Measurements from ENCODE around the gene CDKAL1.
"Not testable (repeated sequence)": the region's sequence is repeated elsewhere in the genome, so short reads cannot be mapped to it uniquely, and the experiment has no call there.

The CDKAL1 gene

GRCh38 chr6:20644667-20645370 is 110.6 kb downstream of the CDKAL1 start:
- DNase-seq, result no peak

DNA sequence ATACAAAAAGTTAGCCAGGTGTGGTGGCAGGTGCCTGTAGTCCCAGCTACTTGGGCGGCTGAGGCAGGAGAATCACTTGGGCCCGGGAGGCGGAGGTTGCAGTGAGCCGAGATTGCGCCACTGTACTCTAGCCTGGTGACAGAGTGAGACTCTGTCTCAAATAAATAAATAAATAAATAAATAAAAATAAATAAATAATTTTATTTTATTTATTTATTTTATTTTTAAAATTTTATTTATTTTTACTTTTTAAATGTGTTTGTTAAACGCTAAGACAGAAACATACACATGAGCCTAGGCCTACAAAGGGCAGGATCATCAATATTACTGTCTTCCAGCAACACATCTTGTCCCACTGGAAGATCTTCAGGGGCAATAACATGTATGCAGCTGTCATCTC is 111.3 kb downstream of the CDKAL1 start:
- not testable (repeated sequence) for DNase-seq

GRCh38 chr6:20647585-20647984 is 113.3 kb downstream of the CDKAL1 start:
- no peak for DNase-seq

GRCh38 chr6:20649696-20650470 is 115.6 kb downstream of the CDKAL1 start:
- not testable (repeated sequence) for DNase-seq

DNA sequence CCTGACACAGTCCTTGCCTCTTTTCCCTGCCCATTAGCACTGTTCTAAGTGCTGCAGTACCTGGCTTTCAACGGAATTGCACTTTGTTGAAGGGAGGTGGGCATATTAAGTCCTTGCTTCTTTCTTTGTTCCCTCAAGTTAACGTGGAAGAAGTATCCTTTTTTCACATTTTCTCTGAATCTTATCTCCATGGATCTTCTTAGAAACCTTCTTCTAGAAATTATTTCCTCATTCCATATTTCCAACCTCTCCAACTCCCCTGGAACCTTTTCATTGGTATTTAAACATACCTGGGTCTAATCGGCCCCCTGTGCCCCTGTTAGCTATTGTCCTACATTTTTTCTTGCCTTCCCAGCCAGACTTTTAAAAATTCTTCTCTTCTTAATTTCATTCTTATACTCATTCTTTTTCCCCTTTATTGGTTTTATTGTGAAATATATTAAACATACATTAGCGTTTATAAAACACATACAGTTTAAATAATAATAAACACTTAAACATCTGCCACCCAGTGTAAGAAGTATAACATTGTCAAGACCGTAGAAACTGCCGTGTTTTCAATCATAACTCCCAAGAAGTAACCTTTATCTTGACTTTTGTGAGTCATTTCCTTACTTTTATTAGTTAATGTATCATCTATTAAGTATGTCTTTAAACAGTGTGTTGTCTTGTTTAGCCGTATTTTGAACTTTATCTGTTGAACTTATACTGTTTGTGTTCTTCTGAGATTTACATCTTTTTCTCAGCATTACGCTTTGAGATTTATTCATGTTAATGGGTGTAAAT is 118.2 kb downstream of the CDKAL1 start:
- DNase-seq, result no peak

DNA sequence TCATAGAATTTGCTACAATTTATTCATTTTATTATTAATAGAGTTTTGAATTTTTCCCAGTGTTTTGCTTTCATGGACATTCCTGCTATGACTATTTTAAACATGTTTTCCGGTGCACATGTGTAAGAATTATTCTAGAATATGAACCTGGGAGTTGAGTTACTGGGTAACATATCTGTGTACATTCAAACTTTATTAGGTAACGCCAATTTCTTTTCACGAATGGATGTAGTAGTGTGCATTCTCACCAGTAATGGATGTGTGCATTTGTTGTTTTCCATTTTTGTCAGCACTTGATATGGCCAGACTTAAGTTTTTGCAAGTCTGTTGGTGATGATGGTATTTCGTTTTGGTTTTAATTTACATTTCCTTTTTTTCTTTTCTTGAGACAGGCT is 118.8 kb downstream of the CDKAL1 start:
- no peak for DNase-seq

GRCh38 chr6:20655317-20655716 is 121.1 kb downstream of the CDKAL1 start:
- no peak for DNase-seq

DNA sequence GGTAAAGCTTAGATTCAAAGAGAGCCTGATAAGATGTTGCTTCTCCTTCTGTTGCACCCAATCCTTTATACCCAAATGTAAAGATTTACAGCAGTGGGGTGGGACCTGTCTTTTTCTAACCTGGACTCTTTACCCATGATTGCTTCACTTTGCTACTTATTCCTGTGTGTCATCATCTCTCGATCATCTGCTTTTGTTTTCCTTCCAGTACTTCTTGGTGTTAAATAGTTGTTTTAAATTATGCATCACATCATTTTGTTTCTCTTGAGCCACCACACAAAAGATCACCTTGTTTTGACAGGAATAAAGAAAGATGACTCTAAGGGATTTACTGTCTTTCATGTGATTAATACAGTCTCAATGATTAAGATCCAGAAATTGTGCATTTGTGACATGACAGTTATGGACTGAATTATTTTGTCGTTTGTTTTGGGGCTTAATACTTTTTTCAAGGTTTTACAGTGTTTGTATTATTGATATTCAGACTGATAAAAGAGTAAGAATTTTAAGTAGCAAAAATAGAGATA is 123.1 kb downstream of the CDKAL1 start:
- no peak for DNase-seq

DNA sequence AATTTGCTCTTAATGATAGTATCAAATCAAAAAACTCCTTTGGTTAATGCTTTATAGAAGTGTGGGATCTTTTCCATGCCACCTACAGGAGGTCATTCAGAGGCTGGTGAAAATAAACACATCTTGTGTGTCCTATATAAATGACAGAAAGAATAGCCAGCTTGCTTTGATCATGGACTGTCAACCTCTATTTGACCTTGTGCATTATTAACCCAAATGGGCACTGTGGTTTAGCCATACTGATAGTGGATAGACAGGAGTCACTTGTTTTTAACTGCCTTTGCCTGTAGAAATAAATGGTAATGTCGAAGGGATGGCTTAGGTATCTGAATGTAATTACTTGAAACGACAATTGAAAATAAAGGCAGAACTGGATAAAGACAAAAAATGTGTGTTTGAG is 123.8 kb downstream of the CDKAL1 start:
- DNase-seq, result no peak

GRCh38 chr6:20658516-20658915 is 124.3 kb downstream of the CDKAL1 start:
- no peak for DNase-seq

GRCh38 chr6:20660534-20660933 is 126.3 kb downstream of the CDKAL1 start:
- DNase-seq, result no peak

DNA sequence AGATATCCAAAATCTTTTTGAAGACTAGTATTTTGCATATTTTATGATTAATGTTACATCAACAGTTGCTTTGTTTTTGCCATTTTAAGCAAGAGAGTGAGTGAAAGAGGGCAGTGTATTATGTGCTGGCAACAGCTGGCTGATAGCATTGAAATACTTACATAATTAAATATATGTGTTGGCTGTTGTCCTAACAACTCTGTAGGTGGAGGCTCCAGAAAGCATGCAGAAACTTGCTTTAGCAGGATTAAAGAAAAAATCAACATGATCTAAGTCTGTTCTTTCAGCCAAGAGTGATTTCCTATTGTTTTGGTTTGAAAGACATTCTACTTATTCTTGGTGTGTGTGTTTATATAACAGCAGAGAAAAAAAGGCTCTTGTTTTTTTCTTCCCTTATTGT is 127.5 kb downstream of the CDKAL1 start:
- peak; percentile 64 for DNase-seq

DNA sequence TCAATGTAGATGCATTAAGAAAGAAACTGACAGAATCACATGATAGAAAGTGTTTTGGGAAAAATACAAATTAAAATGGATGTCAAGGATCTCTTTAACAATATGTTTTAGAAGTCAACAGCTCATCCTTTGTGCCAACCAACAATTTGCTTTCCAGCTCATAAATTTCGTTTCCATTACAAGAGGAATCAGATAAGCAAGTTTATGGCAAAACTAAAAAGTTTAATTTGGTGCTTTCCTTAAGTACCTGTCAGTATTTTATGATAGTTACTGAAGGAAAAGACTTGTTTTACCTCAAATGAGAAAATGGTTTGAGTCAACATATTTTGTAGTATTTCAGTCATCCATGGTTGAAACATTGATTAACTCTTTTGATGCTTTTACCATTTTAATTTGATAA is 130.0 kb downstream of the CDKAL1 start:
- no peak for DNase-seq

DNA sequence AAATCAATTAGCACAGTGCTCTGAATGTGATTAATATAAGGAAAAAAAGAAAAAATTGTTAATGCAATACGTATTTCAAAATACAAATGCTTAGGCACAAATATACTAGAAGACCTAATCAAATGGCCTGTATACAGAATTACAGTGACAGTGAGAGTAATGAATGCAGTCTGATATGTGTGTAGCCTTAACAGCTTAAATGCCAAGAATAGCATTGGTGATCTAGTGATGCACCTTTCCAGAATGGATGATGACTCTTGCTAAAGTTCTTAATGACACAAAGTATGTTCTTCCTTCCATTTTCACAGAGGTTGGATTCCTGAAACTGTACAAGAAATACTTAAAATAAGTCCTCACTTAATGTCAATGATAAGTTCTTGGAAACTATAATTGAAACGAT is 131.0 kb downstream of the CDKAL1 start:
- DNase-seq, result no peak

DNA sequence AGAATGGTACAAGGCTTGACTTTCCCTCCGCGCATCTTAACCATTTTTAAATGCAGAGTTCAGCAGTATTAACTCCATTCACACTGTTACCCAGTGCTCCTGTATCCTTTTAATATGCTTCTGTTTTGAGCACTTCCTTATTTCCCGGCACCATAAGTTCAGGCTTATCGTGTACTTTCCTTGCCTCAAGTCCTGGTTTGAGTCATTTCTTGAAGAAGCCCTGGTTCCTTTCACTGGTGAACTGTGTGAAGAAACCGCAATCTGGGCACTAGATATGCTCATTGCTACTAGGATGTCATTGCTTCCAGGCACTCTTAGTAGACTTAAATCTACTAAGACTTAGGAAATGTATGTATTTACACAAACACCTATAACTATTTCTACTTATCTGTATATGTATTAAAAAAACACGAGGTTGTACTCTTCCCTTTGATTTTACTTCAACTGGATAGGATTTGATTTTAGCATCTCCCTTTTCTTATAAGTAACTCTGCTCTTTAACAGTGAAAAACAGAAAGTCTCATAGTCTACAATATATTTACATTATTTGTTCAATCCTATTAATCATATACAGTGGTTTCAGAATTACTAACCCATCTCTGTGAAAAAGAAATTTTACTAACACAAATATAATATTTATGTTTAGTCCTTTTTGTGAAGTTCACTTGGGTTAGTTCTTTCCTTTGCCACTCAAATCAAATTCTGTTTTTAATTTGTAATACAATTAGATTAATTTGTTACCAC is 135.5 kb downstream of the CDKAL1 start:
- no peak for DNase-seq

GRCh38 chr6:20670750-20671149 is 136.5 kb downstream of the CDKAL1 start:
- DNase-seq, result no peak

DNA sequence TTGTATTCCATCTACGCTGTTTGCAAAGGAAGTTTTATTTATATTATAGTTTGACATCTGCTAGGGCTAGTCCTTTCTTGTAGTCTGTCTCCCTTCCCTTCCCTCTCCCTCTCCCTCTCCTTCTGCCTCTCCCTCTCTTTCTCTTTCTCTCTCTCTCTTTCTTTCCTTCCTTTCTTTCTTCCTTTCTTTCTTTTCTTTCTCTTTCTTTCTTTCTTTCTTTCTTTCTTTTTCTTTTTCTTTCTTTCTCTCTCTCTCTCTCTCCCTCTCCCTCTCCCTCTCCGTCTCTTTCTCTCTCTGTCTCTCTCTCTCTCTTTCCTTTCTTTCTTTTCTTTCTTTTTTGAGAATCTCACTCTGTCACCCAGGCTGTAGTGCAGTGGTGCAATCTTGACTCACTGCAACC is 137.8 kb downstream of the CDKAL1 start:
- DNase-seq, result no peak

DNA sequence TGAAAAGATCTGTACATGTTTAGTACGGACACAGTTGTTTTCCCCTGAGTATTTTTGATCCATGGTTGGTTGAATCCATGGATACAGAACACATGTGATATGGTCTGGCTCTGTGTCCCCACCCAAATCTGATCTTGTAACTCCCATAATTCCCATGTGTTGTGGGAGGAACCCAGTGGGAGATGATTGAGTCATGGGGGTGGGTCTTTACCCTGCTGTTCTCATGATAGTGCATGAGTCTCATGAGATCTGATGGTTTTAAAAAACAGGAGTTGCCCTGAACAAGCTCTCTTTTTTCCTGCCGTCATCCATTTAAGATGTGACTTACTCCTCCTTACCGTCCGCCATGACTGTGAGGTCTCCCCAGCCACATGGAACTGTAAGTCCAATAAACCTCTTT is 139.2 kb downstream of the CDKAL1 start:
- no peak for DNase-seq

DNA sequence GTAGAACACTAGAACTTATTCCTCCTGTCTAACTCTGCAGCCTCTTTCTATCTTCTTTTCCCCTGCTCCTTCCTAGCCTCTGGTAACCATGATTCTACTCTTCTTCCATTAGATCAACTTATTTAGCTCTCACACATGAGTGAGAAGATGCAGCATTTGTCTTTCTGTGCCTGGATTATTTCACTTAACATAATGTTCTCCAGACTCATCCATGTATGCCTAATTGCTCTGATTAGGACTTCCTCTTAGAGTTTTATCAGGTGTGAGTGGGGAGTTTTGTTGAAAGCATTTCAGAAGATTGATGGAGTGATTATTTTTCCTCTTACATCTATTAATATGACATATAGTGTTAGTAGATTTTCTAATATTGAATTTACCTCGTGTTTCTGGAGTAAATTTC is 140.4 kb downstream of the CDKAL1 start:
- no peak for DNase-seq

DNA sequence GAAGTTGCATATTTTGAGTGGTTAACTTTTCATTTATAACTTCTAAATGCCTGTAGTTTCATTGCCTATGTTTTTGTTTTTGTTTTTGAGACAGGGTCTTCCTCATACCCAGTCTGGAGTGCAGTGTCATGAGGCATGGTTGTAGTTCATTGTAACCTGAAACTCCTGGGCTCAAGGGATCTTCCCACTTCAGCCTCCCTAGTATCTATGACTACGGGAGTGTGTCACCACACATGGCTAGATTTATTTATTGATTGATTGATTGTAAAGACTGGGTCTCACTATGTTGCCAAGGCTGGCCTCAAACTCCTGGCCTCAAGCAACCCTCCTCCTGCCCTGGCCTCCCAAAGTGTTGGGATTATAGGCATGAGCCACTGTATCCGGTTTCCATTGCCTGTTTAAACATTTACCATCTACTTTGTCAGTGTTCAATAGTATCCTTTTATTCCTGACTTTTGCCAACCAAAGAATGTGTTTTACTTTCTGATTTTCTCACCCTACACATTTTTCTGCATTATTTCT is 144.6 kb downstream of the CDKAL1 start:
- DNase-seq, result no peak

DNA sequence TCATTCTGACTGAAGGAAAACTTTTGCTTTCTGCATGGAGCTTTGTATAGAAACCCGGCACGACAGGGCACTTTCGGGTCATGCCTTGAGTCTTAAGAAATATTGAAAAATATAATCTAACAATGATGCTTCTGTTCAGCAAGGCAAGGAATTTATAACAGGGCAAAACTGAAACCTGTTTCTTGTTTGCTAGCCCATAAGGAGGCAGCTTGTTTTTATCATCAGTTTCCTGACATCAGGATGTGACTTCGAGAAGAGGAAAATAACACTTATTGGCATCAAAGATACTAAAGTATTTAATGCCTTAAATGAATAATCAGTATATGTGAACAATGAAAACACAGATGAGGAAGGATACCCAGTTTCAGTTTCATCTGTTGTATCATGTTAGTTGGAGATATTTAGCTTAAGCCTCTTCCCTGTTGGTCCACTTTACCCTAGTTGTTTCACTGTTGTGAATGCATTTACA is 146.5 kb downstream of the CDKAL1 start:
- DNase-seq, result no peak

DNA sequence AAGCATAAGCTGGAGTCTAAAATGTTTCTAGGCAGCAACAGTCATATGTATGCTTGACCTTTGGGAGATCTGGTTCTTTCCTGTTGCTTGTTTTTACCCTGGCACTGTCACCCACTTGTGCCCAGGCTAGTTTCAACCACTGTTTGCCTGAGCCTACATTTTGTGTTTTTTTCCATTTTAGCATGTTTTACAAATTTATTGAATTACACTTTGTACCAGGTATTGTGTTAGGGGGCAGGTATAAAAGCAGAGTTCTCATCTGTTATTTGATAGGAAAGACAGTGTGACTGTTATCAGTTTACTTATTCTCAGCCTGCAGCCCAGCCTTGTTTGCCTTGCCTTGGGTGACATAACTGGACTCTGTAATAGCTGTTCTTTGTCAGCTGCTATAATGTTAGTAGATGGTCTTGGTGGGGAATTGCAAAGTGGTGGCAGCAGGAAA is 147.0 kb downstream of the CDKAL1 start:
- peak; percentile 28 for DNase-seq

Data from NCI-H774 (cell line).